PC-3 (cell line): ENCODE results near the gene GK. TPM values are rescaled to one million over a fixed set of nuclear protein-coding genes. Genes with fewer than 3 reads are reported as not detected.

Experiments
- ATAC-seq: fragments of 200-7000 bp; cut with Tn5 transposase; 2 replicates; pipeline ENCODE4 v1.9.1; 2020; ENCODE audit warnings: mild to moderate bottlenecking, moderate library complexity
- BruUV-seq: library from RNA; stranded (reverse); fragments of 400-500 nt; replicated peaks from 2 replicates; lab custom pipeline; 2021; lab: Mats Ljungman, UMichigan
- CTCF ChIA-PET: fragments of 300-600 bp; sonication (Branson Sonifier 250); formaldehyde crosslinking; loops from one replicate; lab custom pipeline; 2022; ENCODE audit warnings: antibody characterized with exemption; lab: Charles Lee
- POLR2A ChIA-PET: fragments of 300-600 bp; sonication (Branson Sonifier 250); formaldehyde crosslinking; loops from one replicate; lab custom pipeline; 2022; ENCODE audit warnings: antibody characterized with exemption; ENCODE audit not compliant: unreplicated experiment; lab: Charles Lee
- DNase-seq: peaks from one replicate; pipeline ENCODE4 v3.0.0-alpha.2; 2015
- H2AFZ ChIP-seq: fragments of 300-600 bp; sonication (generic); 2 replicates; pipeline ENCODE4 v1.6.0; 2016; ENCODE audit warnings: antibody characterized with exemption, low read length
- H3F3A ChIP-seq: fragments of 300-600 bp; sonication (generic); one replicate; pipeline ENCODE4 v1.6.0; 2017; ENCODE audit warnings: antibody characterized with exemption, low read length, control low read depth, mild to moderate bottlenecking; ENCODE audit not compliant: unreplicated experiment
- H3K27ac ChIP-seq: fragments of 300-600 bp; sonication (generic); 2 replicates; pipeline ENCODE4 v1.5.1; 2016; ENCODE audit warnings: mild to moderate bottlenecking, low read length
- H3K27me3 ChIP-seq: fragments of 300-600 bp; sonication (generic); 2 replicates; pipeline ENCODE4 v1.6.1; 2016; ENCODE audit warnings: low read length, mixed read lengths
- H3K36me3 ChIP-seq: fragments of 300-600 bp; sonication (generic); 2 replicates; pipeline ENCODE4 v1.6.1; 2016; ENCODE audit warnings: low read depth, mixed run types, low read length, mixed read lengths
- H3K4me1 ChIP-seq: fragments of 300-600 bp; sonication (generic); 2 replicates; pipeline ENCODE4 v1.5.1; 2016; ENCODE audit warnings: low read length; ENCODE audit not compliant: insufficient read depth
- H3K4me2 ChIP-seq: fragments of 300-600 bp; sonication (generic); 2 replicates; pipeline ENCODE4 v1.6.0; 2016; ENCODE audit warnings: low read length
- H3K4me3 ChIP-seq: fragments of 300-600 bp; sonication (generic); 2 replicates; pipeline ENCODE4 v1.5.1; 2016; ENCODE audit warnings: mild to moderate bottlenecking, low read length, mixed read lengths
- H3K79me2 ChIP-seq: fragments of 300-600 bp; sonication (generic); 2 replicates; pipeline ENCODE4 v1.6.1; 2017; ENCODE audit warnings: low read length, mixed read lengths
- H3K9ac ChIP-seq: fragments of 300-600 bp; sonication (generic); 2 replicates; pipeline ENCODE4 v1.6.0; 2016; ENCODE audit warnings: mild to moderate bottlenecking, low read length
- H3K9me2 ChIP-seq: fragments of 300-600 bp; sonication (generic); replicated peaks from 2 replicates; pipeline ENCODE4 v1.6.1; 2016; ENCODE audit warnings: mixed run types, low read length, mixed read lengths
- H3K9me3 ChIP-seq: fragments of 300-600 bp; sonication (generic); 2 replicates; pipeline ENCODE4 v1.6.1; 2016; ENCODE audit warnings: low read length, mixed read lengths
- H4K20me1 ChIP-seq: fragments of 300-600 bp; sonication (generic); 2 replicates; pipeline ENCODE4 v1.6.1; 2016; ENCODE audit warnings: low read length, mixed read lengths
- CTCF ChIP-seq: fragments of 300-600 bp; sonication (generic); conservative IDR thresholded peaks from 2 replicates; pipeline ENCODE4 v1.5.1; 2017; ENCODE audit warnings: antibody characterized with exemption, low read depth, mild to moderate bottlenecking, low read length
- EZH2 ChIP-seq: fragments of 300-600 bp; sonication (generic); IDR thresholded peaks from one replicate; pipeline ENCODE4 v1.6.1; 2017; ENCODE audit warnings: antibody characterized with exemption, mild to moderate bottlenecking, low read length; ENCODE audit not compliant: unreplicated experiment
- EZH2phosphoT487 ChIP-seq: fragments of 300-600 bp; sonication (generic); IDR thresholded peaks from 2 replicates; pipeline ENCODE4 v1.6.1; 2018; ENCODE audit warnings: mild to moderate bottlenecking, antibody characterized with exemption, low read length, borderline replicate concordance
- intact Hi-C: fragments of 100-400 bp; cut with micrococcal nuclease; formaldehyde crosslinking; loops from 2 replicates; pipeline ENCODE4 v1.9.0; 2023
- total RNA-seq: library from RNA; depleted of rRNA; stranded (reverse); fragments of >200 nt; gene quantifications from 2 replicates; pipeline ENCODE4 v1.2.3, GENCODE V29; 2014

GK gene
- total RNA-seq, 1 experiment from 2014 or later: 4.1 TPM

DNA sequence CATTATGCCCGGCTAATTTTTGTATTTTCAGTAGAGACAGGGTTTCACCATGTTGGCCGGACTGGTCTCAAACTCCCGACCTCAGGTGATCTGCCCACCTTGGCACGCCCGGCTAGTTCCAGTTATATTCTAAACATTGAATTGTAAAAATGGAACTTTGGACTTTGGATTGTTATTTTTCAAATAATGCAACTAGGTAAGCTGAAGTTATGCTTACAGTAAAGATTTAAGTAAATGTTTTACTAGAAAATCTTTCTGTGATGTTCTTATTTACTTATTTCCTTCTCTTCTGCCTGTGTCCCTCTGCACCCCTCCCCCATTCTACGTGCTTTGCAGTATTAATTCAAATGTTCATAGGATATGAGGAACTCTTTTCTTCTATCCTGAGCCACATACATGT, 26.1 kb downstream of the GK start:
- H3F3A ChIP-seq: no peaks in the 10 kb centered on the region
- TF ChIP-seq EZH2phosphoT487 (no peak), EZH2 (no peak), CTCF (no peak)
- H3K4me1 ChIP-seq: no peaks in the 10 kb centered on the region
- DNase-seq: no peak
- no peak overlapping the region for H2AFZ ChIP-seq
- H3K79me2 ChIP-seq: no peaks in the 10 kb centered on the region
- no peak overlapping the region for H3K9ac ChIP-seq
- intact Hi-C loops: no loop called here
- H3K27me3 ChIP-seq: no peaks in the 10 kb centered on the region
- no peaks in the 10 kb centered on the region for H3K36me3 ChIP-seq
- ChIA-PET CTCF (no interaction called here), POLR2A (no interaction called here)
- no peaks in the 10 kb centered on the region for H4K20me1 ChIP-seq
- H3K9me2 ChIP-seq: no peaks in the 10 kb centered on the region
- no peak overlapping the region for H3K27ac ChIP-seq
- no peak overlapping the region for H3K4me2 ChIP-seq
- H3K4me3 ChIP-seq: no peak overlapping the region
- no peak for ATAC-seq
- BruUV-seq: no TSS peak
- no peaks in the 10 kb centered on the region for H3K9me3 ChIP-seq

- CTCF ChIA-PET: no interaction called here
- no peaks in the 10 kb centered on the region for H3K36me3 ChIP-seq
Observed at GRCh38 chrX:30680618-30681017, 27.4 kb downstream of the GK start.

GRCh38 chrX:30688641-30689040, 35.4 kb downstream of the GK start:
- Histone ChIP-seq H3K9ac (no peak overlapping the region), H3K9me3 (no peaks in the 10 kb centered on the region), H2AFZ (no peak overlapping the region), H3F3A (no peaks in the 10 kb centered on the region), H3K4me2 (no peak overlapping the region), H3K9me2 (no peaks in the 10 kb centered on the region), H3K36me3 (no peaks in the 10 kb centered on the region), H3K27ac (no peak overlapping the region), H3K27me3 (no peaks in the 10 kb centered on the region), H3K4me1 (no peaks in the 10 kb centered on the region), H4K20me1 (no peaks in the 10 kb centered on the region), H3K79me2 (no peaks in the 10 kb centered on the region), H3K4me3 (no peak overlapping the region)
- CTCF ChIA-PET: no interaction called here
- intact Hi-C loops: no loop called here
- DNase-seq (no peak), ATAC-seq (no peak)
- BruUV-seq: no TSS peak
- no peak for TF ChIP-seq EZH2phosphoT487
- TF ChIP-seq EZH2: no peak
- TF ChIP-seq CTCF: no peak
- POLR2A ChIA-PET: no interaction called here

More at GRCh38 chrX:30680618-30681017, 27.4 kb downstream of the GK start:
- H3K9ac ChIP-seq: no peak overlapping the region
- DNase-seq (no peak), ATAC-seq (no peak)
- TF ChIP-seq EZH2phosphoT487: no peak
- TF ChIP-seq CTCF: no peak
- TF ChIP-seq EZH2: no peak
- no peaks in the 10 kb centered on the region for H4K20me1 ChIP-seq
- H3K4me1 ChIP-seq: no peaks in the 10 kb centered on the region
- no peaks in the 10 kb centered on the region for H3F3A ChIP-seq
- POLR2A ChIA-PET: no interaction called here
- intact Hi-C loops: no loop called here
- H3K9me3 ChIP-seq: no peaks in the 10 kb centered on the region
- BruUV-seq: no TSS peak
- no peak overlapping the region for H3K4me2 ChIP-seq
- H3K79me2 ChIP-seq: no peaks in the 10 kb centered on the region
- no peak overlapping the region for H2AFZ ChIP-seq
- no peaks in the 10 kb centered on the region for H3K9me2 ChIP-seq
- no peaks in the 10 kb centered on the region for H3K27me3 ChIP-seq
- no peak overlapping the region for H3K4me3 ChIP-seq
- no peak overlapping the region for H3K27ac ChIP-seq
